Measurements from ENCODE around the gene CLMP.

CLMP gene

DNA sequence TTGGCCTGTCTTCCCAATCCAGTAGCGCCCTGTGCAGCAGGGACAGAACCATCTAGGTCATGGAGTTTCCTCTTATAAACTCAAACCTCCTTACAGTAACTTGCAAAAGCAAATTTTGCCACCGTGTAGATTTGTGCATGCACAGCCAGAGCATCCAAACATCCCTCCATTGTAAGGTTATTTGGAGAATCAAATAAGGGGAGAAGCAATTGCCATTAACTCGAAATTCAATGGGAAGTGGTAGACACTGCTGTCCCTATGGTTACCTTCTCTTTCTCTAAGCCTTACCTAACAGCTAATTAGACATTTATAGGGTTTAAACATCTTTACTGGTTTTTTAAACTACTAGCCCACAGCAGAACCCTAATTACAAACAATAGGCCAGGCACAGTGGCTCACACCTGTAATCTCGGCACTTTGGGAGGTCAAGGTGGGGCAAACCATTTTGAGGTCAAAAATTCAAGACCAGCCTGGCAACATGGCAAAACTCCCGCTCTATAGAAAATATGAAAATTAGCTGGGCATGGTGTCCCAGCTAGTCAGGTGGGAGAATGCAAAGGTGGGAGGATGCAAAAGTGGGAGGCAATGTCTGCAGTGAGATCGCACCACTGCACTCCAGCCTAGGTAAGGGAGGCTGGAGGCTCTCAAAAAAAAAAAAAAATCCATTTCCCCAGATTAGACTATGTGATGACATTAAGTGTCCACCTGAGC is 139.7 kb downstream of the CLMP start:
- no peak for DNase-seq (ENCODE audit: low read depth in 2 of 2)

DNA sequence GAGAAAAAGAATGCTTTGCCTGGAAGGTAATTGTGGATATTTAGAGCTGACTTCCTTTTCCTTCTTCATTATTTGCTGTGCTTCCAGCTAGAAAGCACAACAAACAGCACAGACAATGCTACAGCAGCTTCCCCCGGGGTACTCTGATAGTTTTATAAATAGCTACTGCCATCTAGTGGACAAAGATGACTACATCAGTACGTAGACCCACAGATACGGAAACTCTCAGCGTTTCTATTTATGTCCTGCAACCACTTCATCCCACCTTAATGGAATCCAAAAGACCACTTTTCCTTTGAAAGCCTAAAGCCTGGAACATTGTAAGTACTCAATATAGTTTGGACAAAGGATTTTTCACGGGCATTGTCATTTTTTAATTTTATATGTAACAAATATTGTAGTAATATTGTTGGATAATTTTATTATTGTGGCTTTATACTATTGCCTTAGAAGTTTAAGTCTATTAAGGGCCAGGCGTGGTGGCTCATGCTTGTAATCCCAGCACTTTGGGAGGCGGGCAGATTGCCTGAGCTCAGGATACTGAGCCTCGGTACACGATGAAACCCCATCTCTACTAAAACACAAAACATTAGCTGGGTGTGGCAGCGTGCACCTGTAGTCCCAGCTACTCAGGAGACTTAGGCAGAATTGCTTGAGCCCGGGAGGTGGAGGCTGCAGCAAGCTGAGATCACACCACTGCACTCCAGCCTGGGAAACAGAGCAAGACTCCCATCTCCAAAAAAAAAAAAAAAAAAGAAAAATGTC is 140.6 kb downstream of the CLMP start:
- DNase-seq (ENCODE audit: low read depth in 2 of 2): no peak

DNA sequence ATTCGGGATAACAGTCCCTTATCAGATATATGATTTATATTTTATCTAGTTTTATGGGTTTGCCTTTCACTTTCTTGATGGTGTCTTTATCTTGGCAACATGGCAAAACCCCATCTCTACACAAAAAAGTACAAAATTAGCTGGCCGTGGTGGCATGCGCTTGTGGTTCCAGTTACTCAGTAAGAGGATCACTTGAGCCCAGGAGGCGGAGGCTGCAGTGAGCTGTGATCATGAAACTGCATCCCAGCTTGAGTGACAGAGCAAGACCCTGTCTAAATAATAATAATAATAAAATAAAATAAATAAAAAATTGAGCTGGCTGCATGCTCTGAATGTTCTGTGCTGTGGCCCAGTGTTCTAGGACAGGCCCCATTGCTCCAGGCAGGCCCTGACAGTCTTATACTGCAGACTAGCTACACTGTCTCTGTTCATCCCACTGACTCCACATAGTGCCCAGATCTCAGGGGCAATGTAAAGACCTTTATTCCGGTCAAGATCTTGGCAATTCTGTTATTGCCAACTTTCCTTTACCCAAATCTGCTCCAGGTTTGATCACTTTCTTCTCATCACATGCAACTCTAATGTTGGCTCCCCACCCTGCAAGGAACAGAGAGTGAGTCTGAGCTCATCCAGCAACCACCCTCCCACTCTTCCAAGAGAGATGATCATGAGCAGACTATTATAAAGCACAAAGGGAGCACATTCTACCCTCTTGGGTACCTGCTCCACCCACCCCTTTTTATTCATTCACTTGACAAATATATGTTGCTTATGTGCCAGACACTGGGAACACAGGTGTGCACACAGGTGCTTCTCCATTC is 141.9 kb downstream of the CLMP start:
- DNase-seq (ENCODE audit: low read depth in 2 of 2): no peak

DNA sequence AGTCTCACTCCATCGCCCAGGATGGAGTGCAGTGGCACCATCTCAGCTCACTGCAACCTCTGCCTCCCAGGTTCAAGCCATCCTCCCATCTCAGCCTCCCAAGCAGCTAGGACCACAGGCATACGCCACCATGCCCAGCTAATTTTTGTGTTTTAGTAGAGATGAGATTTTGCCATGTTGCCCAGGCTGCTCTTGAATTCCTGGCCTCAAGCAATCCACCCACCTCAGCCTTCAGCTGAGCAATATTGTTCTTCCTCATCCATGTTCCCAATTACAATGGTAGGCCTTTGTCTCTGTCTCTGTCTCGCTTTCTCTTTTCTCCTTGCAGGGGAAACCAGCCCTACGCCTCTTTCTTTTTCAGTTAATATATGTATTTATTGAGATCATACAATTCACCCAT is 143.4 kb downstream of the CLMP start:
- no peak for DNase-seq (ENCODE audit: low read depth in 2 of 2)

GRCh38 chr11:123051146-123051545 is 143.9 kb downstream of the CLMP start:
- no peak for DNase-seq (ENCODE audit: low read depth in 2 of 2)

DNA sequence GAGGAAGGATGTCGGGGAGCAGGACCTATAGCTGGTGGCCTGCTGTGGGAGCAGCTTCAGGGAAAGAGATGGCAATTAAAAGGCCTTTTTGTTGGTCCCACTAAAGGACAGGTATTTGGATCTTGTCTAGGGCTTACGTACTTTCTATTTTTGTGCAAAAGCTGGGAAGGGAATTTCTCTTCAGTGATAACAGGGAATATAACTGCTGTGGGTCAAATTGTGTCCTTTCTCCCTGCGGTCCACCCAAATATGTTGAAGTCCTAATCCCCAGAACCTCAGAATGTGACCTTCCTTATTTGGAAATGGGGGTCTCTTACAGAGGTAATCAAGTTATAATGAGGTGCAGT is 147.1 kb downstream of the CLMP start:
- DNase-seq (ENCODE audit: low read depth in 2 of 2): no peak

DNA sequence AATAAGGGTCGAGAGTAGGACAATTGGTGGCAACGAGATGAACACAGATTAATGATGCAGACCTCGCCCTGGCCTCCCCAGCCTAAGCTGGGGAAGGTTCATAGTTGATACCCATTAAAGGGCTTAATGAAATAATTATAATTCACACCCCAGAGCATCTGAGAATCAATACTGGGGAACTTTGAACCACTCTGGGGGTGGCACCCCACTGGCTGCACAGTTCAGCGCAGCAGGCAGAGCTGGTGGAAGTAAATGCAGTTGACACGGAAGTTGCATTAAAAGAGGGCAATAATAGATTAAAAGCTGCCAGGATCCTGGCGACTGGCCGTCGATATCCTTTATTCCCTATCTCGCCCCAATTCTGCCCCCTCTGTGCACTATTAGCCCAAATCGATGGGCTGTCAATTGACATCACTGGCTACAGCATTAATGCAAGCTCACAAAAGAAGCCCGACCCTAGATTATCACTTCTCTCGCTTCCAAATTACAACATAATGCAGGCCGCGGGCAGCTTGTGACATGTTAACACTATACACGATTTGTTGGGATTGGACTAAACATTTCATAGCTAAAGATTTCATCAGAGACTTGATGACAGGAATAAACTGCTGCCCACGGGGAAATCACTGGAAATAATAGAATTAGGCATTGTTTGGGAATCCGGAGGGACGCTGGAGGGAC is 147.6 kb downstream of the CLMP start:
- DNase-seq (ENCODE audit: low read depth in 2 of 2): no peak

- no peak for DNase-seq (ENCODE audit: low read depth in 2 of 2)
Observed at GRCh38 chr11:123046473-123047259, 148.4 kb downstream of the CLMP start.

DNA sequence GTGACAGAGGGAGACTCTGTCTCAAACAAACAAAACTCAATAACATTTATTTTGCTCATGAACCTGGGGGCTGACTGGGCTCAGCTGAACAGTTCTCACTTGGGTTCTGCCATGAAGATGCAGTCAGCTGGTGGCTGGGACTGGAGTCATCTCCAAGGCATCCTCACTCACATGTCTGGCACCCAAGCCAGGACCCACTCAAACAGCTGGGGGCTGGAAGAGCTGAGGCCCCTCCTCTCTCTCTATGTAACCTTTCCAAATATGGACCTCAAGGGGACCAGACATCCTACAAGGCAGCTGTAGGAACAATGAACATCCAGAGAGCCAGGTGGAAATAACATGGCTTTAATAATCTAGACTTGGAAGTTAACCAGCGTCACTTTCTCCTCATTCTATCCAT is 149.9 kb downstream of the CLMP start:
- no peak for DNase-seq (ENCODE audit: low read depth in 2 of 2)

DNA sequence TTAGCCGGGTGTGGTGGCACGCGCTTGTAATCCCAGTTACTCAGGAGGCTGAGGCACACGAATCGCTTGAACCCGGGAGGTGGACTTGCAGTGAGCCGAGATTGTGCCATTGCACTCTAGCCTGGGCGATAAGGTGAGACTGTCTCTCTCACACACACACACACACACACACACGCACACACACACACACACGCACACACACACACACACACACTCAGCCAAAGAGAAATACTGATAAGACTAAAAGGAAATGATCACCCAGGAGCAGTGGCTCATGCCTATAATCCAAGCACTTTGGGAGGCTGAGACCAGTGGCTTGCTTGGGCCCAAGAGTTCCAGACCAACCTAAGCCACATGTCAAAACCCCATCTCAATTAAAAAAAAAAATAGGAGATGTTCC is 153.9 kb downstream of the CLMP start:
- DNase-seq (ENCODE audit: low read depth in 2 of 2): no peak

GRCh38 chr11:123040111-123040432 is 155.0 kb downstream of the CLMP start:
- DNase-seq (ENCODE audit: low read depth in 2 of 2): no peak

DNA sequence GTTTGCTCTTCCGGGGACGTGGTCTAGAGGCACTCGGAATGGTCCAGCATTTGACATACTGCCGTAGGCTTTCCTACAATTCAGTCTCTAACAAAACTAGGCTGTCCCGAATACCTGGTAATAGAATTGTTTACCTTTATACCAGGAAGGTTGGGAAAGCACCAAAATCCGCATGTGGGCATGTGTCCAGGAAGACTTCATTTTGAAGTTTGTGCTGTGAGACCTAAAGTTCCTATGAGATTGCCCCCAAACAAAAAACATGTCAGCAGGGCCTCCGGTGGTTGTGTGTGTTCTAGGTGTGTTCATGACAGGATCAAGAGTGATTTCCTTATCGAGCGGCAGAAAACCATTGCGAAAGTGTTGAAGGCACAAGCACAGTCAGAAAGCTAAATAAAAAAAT is 159.2 kb downstream of the CLMP start:
- DNase-seq (ENCODE audit: low read depth in 2 of 2): no peak

- no peak for DNase-seq (ENCODE audit: low read depth in 2 of 2)
Observed at GRCh38 chr11:123034597-123034996, 160.5 kb downstream of the CLMP start.

DNA sequence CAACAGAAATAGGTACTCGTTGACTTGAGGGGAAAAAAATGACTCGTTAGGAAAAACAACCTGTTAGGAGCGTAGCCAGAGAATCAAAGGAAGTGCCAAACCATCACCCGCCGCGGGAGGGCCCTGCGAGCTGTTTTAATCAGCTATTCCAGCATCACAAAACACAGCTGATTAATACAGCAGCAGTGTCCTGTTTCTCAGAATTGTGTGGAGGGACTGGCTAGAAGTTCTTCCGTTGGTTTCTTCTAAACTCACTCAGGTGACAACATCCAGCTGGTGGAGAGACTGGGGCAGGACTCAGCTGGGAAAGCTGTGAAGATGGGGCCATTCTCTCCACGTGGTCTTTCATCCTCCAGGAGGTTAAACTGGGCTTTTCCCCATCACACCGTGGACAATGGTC is 161.2 kb downstream of the CLMP start:
- DNase-seq (ENCODE audit: low read depth in 2 of 2): no peak

- DNase-seq (ENCODE audit: low read depth in 2 of 2): no peak
Observed at GRCh38 chr11:123030517-123030916, 164.5 kb downstream of the CLMP start.

- peak in 1 of 2 donors; percentile 11 for DNase-seq (ENCODE audit: low read depth in 2 of 2)
Observed at GRCh38 chr11:123020968-123021367, 174.1 kb downstream of the CLMP start.

All from stimulated activated CD4-positive, alpha-beta T cell treated with anti-CD3 and anti-CD28 coated beads, Interleukin-4, amount 100 ng/mL, for 48 hours (primary cell).